Caco-2 (cell line): ENCODE data around the gene HAPLN3. TPM values are rescaled to one million over a fixed set of nuclear protein-coding genes. Genes with fewer than 3 reads are reported as not detected.

Experiments used
- BruUV-seq: library from RNA; stranded (reverse); fragments of 400-500 nt; replicated peaks from 2 replicates; lab custom pipeline; 2021; lab: Mats Ljungman, UMichigan
- CTCF ChIA-PET: fragments of 300-600 bp; sonication (Branson Sonifier 250); formaldehyde crosslinking; loops from one replicate; lab custom pipeline; 2022; ENCODE audit warnings: antibody characterized with exemption; lab: Charles Lee
- POLR2A ChIA-PET: fragments of 300-600 bp; sonication (Branson Sonifier 250); formaldehyde crosslinking; loops from one replicate; lab custom pipeline; 2022; ENCODE audit warnings: antibody characterized with exemption; lab: Charles Lee
- DNase-seq, 2 experiments: peaks; one replicate each; pipeline versions ENCODE4 v3.0.0 to v3.0.0-alpha.2; 2020 to 2022
- H3K27me3 ChIP-seq: replicated peaks from 2 replicates; pipeline ENCODE4 v1.6.0; 2011; ENCODE audit warnings: low read length; ENCODE audit not compliant: control insufficient read depth, insufficient read depth
- H3K36me3 ChIP-seq: 2 replicates; pipeline ENCODE4 v1.5.1; 2011; ENCODE audit warnings: low read length; ENCODE audit not compliant: control insufficient read depth, insufficient read depth
- H3K4me1 ChIP-seq: fragments of 250-450 bp; sonication (Bioruptor Pico); 2 replicates; pipeline ENCODE4 v1.5.1; 2020; ENCODE audit warnings: mild to moderate bottlenecking
- H3K4me3 ChIP-seq: 2 replicates; pipeline ENCODE4 v1.5.1; 2011; ENCODE audit warnings: low read depth, mild to moderate bottlenecking, control low read depth, low read length
- H3K9me3 ChIP-seq: fragments of 250-450 bp; sonication (Bioruptor Pico); 2 replicates; pipeline ENCODE4 v1.5.1; 2020; ENCODE audit warnings: mild to moderate bottlenecking, moderate library complexity
- H3K27ac Mint-ChIP-seq: one replicate; pipeline ENCODE4 v1.8.0; 2022; ENCODE audit warnings: mixed read lengths; ENCODE audit not compliant: unreplicated experiment
- H3K27me3 Mint-ChIP-seq: one replicate; pipeline ENCODE4 v1.8.0; 2022; ENCODE audit warnings: mixed read lengths; ENCODE audit not compliant: insufficient read depth, unreplicated experiment
- H3K36me3 Mint-ChIP-seq: one replicate; pipeline ENCODE4 v1.8.0; 2022; ENCODE audit warnings: mild to moderate bottlenecking, mixed read lengths; ENCODE audit not compliant: insufficient read depth, unreplicated experiment
- H3K4me1 Mint-ChIP-seq: one replicate; pipeline ENCODE4 v1.8.0; 2022; ENCODE audit warnings: low read depth, mixed read lengths; ENCODE audit not compliant: unreplicated experiment
- H3K4me3 Mint-ChIP-seq: one replicate; pipeline ENCODE4 v1.8.0; 2022; ENCODE audit warnings: mild to moderate bottlenecking, moderate library complexity, mixed read lengths; ENCODE audit not compliant: unreplicated experiment
- H3K9me3 Mint-ChIP-seq: one replicate; pipeline ENCODE4 v1.8.0; 2022; ENCODE audit warnings: mixed read lengths; ENCODE audit not compliant: unreplicated experiment
- intact Hi-C: fragments of 100-400 bp; cut with micrococcal nuclease; formaldehyde crosslinking; loops from one replicate; pipeline ENCODE4 v1.10.0; 2022; ENCODE audit not compliant: unreplicated experiment
- total RNA-seq: library from RNA; stranded (reverse); gene quantifications from 2 replicates; pipeline ENCODE4 v1.2.3, GENCODE V29; 2022
- TF ChIP-seq, protein P1 (sequence below), 2 experiments: fragments of 200-600 bp in 1 of 2; IDR thresholded peaks; 1 replicate in 1 of 2; 2 replicates in 1 of 2; pipeline versions ENCODE4 v1.5.1 to v1.8.0; 2011 to 2022; ENCODE audit warnings: antibody characterized with exemption in 1 of 2, control low read depth in 1 of 2, inconsistent platforms in 1 of 2, low read depth in 1 of 2, low read length in 1 of 2, mild to moderate bottlenecking in 1 of 2, moderate library complexity in 1 of 2; ENCODE audit not compliant: insufficient read depth in 1 of 2, severe bottlenecking in 1 of 2, unreplicated experiment in 1 of 2

The HAPLN3 gene
- total RNA-seq, 1 experiment from 2014 or later = 16.7 TPM

GRCh38 chr15:88887068-88887580, 8.2 kb downstream of the HAPLN3 start:
- intact Hi-C loops = no loop called here
- H3K36me3 ChIP-seq = no peaks in the 10 kb centered on the region
- ChIA-PET POLR2A (no interaction called here), CTCF (no interaction called here)
- H3K4me3 Mint-ChIP-seq = no peak overlapping the region
- no peaks in the 10 kb centered on the region for H3K27me3 ChIP-seq
- H3K36me3 Mint-ChIP-seq = peaks cover 30% of the 10 kb centered on the region
- H3K9me3 ChIP-seq = no peaks in the 10 kb centered on the region
- DNase-seq = no peak
- BruUV-seq = no TSS peak
- no peaks in the 10 kb centered on the region for H3K9me3 Mint-ChIP-seq
- H3K4me3 ChIP-seq = no peak overlapping the region
- H3K4me1 ChIP-seq = no peaks in the 10 kb centered on the region
- TF ChIP-seq, protein P1, sequence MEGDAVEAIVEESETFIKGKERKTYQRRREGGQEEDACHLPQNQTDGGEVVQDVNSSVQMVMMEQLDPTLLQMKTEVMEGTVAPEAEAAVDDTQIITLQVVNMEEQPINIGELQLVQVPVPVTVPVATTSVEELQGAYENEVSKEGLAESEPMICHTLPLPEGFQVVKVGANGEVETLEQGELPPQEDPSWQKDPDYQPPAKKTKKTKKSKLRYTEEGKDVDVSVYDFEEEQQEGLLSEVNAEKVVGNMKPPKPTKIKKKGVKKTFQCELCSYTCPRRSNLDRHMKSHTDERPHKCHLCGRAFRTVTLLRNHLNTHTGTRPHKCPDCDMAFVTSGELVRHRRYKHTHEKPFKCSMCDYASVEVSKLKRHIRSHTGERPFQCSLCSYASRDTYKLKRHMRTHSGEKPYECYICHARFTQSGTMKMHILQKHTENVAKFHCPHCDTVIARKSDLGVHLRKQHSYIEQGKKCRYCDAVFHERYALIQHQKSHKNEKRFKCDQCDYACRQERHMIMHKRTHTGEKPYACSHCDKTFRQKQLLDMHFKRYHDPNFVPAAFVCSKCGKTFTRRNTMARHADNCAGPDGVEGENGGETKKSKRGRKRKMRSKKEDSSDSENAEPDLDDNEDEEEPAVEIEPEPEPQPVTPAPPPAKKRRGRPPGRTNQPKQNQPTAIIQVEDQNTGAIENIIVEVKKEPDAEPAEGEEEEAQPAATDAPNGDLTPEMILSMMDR (IDR thresholded peaks at IDR 0.05; ENCODE audit: insufficient read depth in 1 of 2, low read depth in 1 of 2, low read length in 1 of 2, severe bottlenecking in 1 of 2, unreplicated experiment in 1 of 2) = no peak
- no peaks in the 10 kb centered on the region for H3K4me1 Mint-ChIP-seq
- H3K27me3 Mint-ChIP-seq = no peaks in the 10 kb centered on the region
- H3K27ac Mint-ChIP-seq = no peak overlapping the region

DNA sequence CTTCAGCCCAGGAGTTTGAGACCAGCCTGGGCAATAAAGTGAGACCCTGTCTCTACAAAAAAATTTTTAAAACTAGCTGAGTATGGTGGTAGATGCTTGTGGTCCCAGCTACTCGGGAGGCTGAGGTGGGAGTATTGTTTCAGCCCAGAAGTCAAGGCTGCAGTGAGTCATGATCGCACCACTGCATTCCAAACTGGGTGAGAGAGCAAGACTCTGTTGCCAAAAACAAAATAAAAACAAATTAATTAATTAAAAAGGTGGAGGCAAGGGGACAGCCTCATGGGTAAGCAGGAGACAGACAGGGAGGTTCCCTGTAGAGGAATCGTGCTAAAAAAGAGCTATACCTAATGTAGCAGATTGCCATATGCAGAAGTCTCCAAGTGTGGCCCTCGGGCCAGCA, 12.6 kb downstream of the HAPLN3 start:
- Mint-ChIP-seq H3K36me3 (peaks cover 27% of the 10 kb centered on the region), H3K4me3 (no peak overlapping the region), H3K27me3 (no peaks in the 10 kb centered on the region), H3K9me3 (no peaks in the 10 kb centered on the region), H3K4me1 (no peaks in the 10 kb centered on the region), H3K27ac (no peak overlapping the region)
- no peaks in the 10 kb centered on the region for H3K9me3 ChIP-seq
- intact Hi-C loops = no loop called here
- no peaks in the 10 kb centered on the region for H3K4me1 ChIP-seq
- no peak for DNase-seq
- TF ChIP-seq, protein P1 (IDR thresholded peaks at IDR 0.05; ENCODE audit: insufficient read depth in 1 of 2, low read depth in 1 of 2, low read length in 1 of 2, severe bottlenecking in 1 of 2, unreplicated experiment in 1 of 2) = no peak
- no peaks in the 10 kb centered on the region for H3K36me3 ChIP-seq
- no peak overlapping the region for H3K4me3 ChIP-seq
- no TSS peak for BruUV-seq
- no peaks in the 10 kb centered on the region for H3K27me3 ChIP-seq
- CTCF ChIA-PET = no interaction called here
- POLR2A ChIA-PET = no interaction called here

- no peak overlapping the region for H3K4me3 ChIP-seq
- POLR2A ChIA-PET = no interaction called here
- Mint-ChIP-seq H3K27me3 (no peaks in the 10 kb centered on the region), H3K4me3 (no peak overlapping the region), H3K4me1 (no peaks in the 10 kb centered on the region), H3K27ac (no peak overlapping the region), H3K9me3 (no peaks in the 10 kb centered on the region), H3K36me3 (peaks cover 23% of the 10 kb centered on the region)
- CTCF ChIA-PET = no interaction called here
- intact Hi-C loops = no loop called here
- H3K9me3 ChIP-seq = no peaks in the 10 kb centered on the region
- TF ChIP-seq, protein P1 (IDR thresholded peaks at IDR 0.05; ENCODE audit: insufficient read depth in 1 of 2, low read depth in 1 of 2, low read length in 1 of 2, severe bottlenecking in 1 of 2, unreplicated experiment in 1 of 2) = no peak
- BruUV-seq = no TSS peak
- no peaks in the 10 kb centered on the region for H3K27me3 ChIP-seq
- H3K36me3 ChIP-seq = no peaks in the 10 kb centered on the region
- no peak for DNase-seq
- no peaks in the 10 kb centered on the region for H3K4me1 ChIP-seq
These were observed 13.6 kb downstream of the HAPLN3 start for GRCh38 chr15:88881775-88882174.
